NCI-H2227 (cell line): Measurements from ENCODE around the gene NPL.

ENCODE experiments used
- DNase-seq: peaks from one replicate; lab custom pipeline; 2025; ENCODE audit not compliant: unreplicated experiment; lab: John Stamatoyannopoulos, UW

NPL gene

DNA sequence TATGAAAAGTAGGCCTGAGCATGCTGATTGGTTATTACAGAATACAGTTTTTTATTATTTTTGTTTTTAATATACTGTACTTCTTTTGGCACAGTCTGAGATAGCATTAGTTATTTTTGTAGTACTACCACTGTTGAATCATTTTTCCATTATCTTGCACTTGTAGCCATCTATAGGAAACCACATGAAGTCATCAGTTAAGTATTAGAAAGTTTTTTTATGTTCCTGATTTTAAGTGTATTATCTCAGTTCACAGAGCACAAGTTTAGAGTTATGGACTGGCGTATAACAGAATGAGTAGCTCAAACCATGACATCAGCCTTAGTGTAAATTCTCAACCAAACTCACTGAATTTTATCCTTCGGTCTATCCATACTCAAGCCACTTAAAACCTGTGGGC lies 72.4 kb downstream of the NPL start:
- no peak for DNase-seq

DNA sequence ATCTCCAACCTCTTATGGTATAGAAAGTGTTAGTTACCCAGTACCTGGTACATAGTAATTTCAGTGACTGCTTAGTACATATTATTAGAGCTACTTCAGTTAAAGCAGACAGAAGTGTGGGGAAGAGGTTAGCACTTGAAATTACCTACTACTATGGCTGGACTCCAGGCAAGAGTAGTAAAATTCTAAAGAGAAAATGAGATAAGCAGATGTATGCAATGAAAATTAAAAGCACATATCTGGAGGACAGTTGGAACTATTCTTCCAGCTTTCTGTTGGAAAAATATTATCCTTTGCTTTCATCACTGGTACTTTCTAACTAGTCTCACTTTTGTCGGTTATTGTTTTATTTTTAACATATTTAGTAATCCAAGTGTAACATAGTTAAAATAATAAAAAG lies 73.3 kb downstream of the NPL start:
- no peak for DNase-seq

DNA sequence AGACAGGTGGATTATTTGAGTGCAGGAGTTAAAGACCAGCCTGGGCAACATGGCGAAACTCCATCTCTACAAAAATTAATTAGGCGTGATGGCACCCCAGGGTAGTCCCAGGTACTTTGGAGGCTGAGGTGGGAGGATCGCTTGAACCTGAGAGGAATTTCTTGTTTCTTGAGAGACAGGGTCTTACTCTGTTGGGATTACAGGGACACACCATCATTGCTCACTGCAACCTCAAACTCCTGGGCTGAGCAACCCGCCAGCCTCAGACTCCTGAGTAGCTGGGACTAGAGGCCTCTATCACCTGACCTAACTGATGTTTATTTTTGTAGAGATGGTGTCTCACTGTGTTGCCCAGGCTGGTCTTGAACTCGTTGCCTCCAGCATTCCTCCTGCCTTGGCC lies 74.4 kb downstream of the NPL start:
- DNase-seq = no peak

DNA sequence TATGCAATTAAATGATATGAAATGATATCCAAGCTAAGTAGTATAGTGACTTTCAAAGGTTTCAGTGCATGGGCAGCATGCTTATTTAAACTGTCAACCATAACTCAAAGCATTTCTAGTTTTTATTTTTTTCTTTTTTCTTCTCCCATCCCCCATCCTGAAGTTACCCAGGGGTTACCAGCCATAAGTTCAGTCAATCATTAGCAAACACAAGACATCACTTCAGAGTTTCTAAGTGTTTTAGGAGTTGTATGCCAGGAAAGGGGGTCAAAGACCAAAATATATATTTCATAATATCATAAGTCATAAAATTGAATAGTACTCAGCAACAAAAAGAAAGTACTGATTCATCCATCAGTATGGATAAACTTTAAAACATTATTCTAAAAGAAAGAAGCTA lies 78.3 kb downstream of the NPL start:
- DNase-seq = no peak

DNA sequence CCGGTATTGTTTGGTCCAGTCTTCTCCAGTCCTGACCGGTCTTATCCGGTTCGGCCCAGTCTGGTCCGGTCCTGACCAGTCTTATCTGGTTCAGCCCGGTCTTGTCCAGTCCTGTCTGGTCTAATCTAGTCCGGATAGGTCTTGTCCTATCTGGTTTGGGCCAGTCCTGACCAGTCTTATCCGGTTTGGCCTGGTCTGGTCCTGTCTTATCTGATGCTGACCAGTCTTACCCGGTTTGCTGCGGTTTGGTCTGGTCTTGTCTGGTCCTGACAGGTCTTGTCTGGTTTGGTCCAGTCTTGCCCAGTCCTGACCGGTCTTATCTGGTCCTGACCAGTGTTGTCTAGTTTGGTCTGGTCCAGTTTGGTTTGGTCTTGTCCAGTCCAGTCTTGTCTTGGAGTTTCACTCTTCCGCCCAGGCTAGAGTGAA lies 79.7 kb downstream of the NPL start:
- no peak for DNase-seq

DNA sequence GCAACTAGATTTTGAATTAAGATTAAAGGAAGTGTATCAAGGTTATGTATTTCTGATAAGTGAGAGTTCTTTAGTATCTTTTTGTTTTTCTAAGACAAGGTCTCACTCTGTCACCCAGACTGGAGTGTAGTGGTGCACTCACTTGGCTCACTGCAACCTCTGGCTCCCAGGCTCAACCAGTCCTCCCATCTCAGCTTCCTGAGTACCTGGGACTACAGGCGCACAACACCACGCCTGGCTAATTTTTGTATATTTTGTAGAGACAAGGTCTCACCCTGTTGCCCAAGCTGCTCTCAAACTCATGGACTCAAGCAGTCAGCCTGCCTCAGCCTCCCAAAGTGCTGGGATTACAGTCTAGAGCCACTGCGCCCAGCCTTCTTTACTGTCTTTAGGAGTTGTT lies 83.3 kb downstream of the NPL start:
- DNase-seq = no peak

DNA sequence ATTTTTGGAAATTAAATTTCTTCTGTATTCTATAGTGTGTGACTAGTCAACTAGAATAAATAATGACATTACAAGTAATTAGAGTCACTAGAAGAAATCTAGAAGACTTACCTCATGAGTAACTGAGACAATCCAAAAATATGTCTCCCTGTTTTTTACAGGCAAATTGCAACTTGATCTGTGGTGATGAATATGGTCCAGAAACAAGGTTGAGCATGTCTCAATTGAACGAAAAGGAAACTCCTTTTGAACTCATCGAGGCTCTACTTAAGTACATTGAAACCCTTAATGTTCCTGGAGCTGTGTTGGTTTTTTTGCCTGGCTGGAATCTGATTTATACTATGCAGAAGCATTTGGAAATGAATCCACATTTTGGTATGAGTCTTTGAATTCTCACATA lies 86.3 kb downstream of the NPL start:
- no peak for DNase-seq

DNA sequence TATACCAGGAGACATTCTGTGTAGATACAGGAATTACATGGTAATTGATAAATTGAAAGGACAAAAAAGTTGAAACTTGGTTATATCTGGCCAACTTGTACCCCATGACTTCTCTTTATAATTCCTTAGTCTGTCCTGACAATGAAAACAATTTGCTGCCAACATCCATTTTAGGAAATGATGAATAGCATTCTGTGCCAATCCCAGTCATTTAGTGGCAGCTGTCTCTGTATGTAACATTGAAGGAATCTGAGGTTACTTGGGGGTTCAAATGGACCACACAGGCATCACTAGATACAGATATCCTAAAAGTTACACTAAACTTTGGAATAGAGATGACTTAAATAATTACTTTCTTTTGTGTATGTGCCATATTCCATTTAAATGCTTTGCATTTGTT lies 87.8 kb downstream of the NPL start:
- no peak for DNase-seq

DNA sequence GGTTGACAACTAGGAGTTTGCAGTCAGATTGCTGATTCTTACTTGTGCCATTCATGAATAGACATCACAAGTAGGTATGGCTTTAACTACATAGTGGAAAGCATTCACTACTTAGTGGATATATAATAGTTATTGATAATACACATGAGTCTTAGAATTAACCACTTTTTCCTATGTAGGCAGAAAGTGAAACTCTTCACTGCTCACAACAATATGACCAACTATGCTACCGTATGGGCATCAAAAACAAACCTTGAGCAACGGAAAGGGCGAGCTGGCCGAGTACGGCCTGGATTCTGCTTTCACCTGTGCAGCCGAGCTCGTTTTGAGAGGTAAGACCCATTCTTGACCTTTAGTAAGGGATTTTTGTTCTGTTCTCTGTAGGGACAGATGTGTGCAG lies 88.3 kb downstream of the NPL start:
- no peak for DNase-seq
